LNCaP clone FGC (cell line): ENCODE measurements around the gene ZMYM2.
A peak's percentile ranks its signal among the peaks of the same experiment; 100 is the strongest.

Experiments used
- DNase-seq: peaks from one replicate; pipeline ENCODE4 v3.0.0-alpha.2; 2011; ENCODE audit warnings: low read depth
- H3K4me3 ChIP-seq: 2 replicates; pipeline ENCODE4 v1.5.1; 2011; ENCODE audit warnings: mild to moderate bottlenecking, low read depth, low read length, control low read depth
- TF ChIP-seq, protein P1 (sequence below): IDR thresholded peaks from 2 replicates; pipeline ENCODE4 v1.5.1; 2012; ENCODE audit warnings: mild to moderate bottlenecking; ENCODE audit not compliant: control insufficient read depth, insufficient read depth; ENCODE audit errors: extremely low read depth

The ZMYM2 gene

GRCh38 chr13:19955873-19956559 is 2.5 kb upstream of the ZMYM2 start:
- no peak for DNase-seq
- TF ChIP-seq, protein P1, sequence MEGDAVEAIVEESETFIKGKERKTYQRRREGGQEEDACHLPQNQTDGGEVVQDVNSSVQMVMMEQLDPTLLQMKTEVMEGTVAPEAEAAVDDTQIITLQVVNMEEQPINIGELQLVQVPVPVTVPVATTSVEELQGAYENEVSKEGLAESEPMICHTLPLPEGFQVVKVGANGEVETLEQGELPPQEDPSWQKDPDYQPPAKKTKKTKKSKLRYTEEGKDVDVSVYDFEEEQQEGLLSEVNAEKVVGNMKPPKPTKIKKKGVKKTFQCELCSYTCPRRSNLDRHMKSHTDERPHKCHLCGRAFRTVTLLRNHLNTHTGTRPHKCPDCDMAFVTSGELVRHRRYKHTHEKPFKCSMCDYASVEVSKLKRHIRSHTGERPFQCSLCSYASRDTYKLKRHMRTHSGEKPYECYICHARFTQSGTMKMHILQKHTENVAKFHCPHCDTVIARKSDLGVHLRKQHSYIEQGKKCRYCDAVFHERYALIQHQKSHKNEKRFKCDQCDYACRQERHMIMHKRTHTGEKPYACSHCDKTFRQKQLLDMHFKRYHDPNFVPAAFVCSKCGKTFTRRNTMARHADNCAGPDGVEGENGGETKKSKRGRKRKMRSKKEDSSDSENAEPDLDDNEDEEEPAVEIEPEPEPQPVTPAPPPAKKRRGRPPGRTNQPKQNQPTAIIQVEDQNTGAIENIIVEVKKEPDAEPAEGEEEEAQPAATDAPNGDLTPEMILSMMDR: no peak
- no peak overlapping the region for H3K4me3 ChIP-seq

DNA sequence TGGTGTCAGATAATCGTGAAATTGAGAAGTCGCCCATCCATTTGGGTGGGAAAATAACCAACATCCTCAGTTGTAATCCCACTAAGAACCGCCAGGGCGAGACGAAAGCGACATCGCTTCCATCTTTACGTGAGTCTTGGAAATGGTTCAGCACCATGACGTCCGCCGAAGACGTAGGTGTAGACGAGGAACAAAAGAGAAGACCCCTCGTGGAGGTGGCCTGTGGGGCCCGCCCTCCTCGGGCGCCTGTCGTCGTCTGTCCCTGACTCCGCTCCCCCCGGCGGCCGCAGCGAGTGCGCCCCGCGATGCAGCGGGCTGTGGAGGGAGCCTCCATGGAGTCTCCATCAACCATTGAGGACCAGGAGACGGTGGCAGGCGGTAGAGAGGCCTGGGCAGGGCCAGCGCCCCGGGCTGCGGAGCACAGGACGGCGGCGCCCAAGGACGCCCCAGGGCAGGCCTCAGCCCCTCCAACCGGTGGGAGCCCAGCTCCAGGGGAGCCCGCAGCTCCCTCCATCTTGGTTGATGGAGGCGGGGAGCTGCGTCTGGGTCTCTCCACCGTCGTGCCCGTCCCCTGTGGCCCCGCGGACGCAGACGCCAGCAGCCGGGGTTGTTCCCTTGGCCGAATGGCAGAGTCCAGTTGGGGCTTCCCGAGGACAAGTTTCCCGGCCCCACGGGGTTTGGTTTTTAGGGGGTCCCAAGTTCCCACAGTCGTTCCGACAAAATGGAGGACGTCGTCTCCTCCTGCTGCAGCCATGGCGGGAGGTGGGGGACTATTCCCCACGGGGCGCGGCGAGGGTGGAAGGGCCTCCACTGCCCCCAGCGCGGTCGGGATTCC is 990 bp upstream of the ZMYM2 start:
- H3K4me3 ChIP-seq: peak overlapping the region; percentile 48
- TF ChIP-seq, protein P1: no peak
- no peak for DNase-seq

DNA sequence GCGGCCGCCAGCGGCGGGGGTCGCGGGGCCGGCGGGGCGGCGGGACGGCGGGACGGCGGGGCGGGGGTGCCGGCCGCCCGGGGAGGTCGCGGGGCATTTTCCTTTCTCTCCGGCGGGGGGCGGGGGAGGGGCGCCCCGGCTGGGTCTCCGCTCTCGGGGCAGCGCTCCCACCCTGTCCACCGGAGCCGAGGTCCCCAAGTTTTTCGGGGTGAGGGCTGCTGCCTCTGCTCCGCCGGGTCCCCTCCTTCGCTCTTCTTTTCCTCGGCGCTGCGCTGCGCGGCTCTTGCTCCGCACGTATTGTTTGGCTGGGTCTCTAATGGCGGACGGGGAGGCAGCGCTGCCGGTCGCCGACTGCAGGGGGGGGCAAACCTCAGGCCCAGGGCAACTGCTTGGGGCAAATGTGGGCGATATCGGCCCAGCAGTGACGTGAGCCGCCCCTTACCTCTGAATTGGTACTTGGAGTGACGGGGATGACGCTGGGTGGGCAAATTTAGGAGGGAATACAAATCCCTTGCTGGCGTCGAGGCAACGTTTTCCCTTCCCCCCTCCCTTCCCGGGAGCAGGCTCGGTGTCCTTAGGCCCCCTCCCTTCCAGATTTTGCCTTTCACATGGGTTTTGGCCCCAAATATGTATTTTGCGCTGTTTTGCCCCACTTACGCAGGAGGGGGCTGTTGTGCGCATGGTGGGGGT is 759 bp downstream of the ZMYM2 start:
- TF ChIP-seq, protein P1: peak; percentile 16; the same call in 1 of the 2 replicates
- DNase-seq: no peak
- peak overlapping the region; percentile 91 for H3K4me3 ChIP-seq

GRCh38 chr13:19959831-19960652 is 1.5 kb downstream of the ZMYM2 start:
- peak; percentile 67 for DNase-seq
- H3K4me3 ChIP-seq: peak overlapping the region; percentile 91
- TF ChIP-seq, protein P1: peak; percentile 76

DNA sequence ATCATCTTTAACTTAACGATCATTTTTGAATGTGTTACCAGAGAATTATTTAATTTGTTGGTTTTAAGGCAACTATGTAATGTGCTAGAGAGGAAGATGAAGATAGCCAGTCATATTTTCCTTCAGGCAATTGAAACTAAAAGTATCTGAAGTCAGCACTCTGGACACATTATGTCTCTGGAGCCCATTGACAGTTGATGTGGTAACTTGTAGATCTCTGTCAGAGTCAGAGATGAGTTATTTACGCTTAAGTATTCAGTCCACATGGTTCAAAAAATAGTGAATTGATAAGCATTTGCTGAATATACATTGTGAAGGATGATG is 2.1 kb downstream of the ZMYM2 start:
- DNase-seq: no peak
- H3K4me3 ChIP-seq: peak overlapping the region; percentile 91
- TF ChIP-seq, protein P1: no peak

- no peak overlapping the region for H3K4me3 ChIP-seq
- DNase-seq: no peak
- TF ChIP-seq, protein P1: no peak
Measured at GRCh38 chr13:19961489-19961888, 3.0 kb downstream of the ZMYM2 start.
